HT-29 (cell line): ENCODE results near the gene CS. TPM values are rescaled to one million over a fixed set of nuclear protein-coding genes. Genes with fewer than 3 reads are reported as not detected.
"Not testable (repeated sequence)": the region's sequence is repeated elsewhere in the genome, so short reads cannot be mapped to it uniquely, and the experiment has no call there.

Experiments
- DNase-seq: peaks from one replicate; pipeline ENCODE4 v3.0.0-alpha.2; 2015; ENCODE audit warnings: low spot score
- total RNA-seq: library from RNA; depleted of rRNA; stranded (reverse); fragments of >200 nt; shearing (Covaris generic); gene quantifications from 2 replicates; pipeline ENCODE4 v1.2.3, GENCODE V29; 2014; rRNA removed

The CS gene
- 139 and 154 TPM in 2 replicates for total RNA-seq

DNA sequence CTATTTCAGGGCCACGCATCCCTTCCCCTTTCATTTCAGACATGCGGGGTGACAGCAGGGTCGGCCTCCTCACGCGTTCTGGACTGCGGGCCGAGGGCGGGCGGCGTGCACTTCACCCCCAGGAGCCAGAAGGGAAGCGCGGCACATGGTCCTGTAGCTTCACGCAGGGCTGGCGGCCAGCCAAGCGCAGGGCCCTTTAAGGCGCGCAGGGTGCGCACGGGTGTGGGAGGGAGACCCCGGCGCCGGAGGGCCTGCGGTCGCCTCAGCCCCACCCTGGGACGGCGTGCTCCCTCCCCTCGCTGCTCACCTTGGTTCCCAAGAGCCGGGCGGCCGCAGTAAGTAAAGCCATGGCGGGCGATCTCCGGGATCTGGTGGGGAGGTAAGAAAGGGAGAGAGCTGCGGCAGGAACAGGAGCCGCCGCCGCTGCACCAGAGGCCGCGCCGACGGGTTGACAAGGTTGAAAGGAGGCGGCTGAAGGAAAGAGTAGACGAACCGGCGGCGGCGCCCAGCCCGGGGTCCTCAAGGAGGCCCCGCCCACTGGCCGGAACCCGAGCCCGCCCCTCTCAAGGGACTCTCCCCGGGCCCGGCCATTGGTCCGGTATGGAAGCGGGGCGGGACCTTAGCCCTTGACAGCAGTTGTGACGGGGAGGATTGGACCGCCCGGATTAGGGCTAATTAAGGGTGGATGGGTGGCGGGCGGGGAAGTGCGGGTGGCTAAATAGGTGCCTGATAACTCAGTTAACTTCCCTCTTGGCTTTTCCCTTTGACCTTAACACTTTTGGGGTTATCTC is at the start of gene CS:
TSS of gene CS (minus strand) at position 478 of the 791 bp plus-strand sequence. CDS start at position 349, 129 bp downstream.
- DNase-seq = peak; percentile 98

DNA sequence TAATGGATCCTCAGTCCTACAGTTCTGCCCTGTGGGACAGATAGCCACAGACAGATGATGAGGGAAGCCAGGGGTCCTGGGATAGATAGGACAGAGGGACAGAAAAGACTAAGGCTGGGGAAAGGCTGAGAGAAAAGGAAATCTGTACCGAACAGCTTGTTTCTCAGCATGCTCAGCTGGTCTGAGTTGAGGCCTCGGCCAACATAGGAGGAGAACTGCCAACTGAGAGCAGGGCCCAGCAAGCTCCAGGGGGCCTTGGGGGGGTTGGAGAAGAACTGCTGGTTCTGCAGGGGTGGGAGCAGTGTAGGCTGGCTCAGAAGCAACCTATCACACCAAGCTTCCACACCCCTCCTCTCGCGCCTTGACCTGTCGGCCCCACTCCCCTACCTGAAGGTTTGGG is 48.6 kb upstream of the CS start:
- no peak for DNase-seq

DNA sequence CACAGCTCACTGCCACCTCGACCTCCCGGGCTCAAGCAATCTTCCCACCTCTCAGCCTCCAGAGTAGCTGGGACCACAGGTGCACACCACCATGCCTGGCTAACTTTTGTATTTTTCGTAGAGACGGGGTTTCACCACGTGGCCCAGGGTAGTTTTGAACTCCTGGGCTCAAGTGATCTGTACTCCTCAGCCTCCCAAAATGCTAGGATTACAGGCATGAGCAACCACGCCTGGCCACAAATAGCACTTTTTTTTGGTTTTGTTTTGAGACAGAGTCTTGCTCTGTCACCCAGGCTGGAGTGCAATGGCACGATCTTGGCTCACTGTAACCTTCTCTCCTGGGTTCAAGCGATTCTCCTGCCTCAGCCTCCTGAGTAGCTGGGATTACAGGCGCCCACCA is 47.1 kb upstream of the CS start:
- DNase-seq = not testable (repeated sequence)

DNA sequence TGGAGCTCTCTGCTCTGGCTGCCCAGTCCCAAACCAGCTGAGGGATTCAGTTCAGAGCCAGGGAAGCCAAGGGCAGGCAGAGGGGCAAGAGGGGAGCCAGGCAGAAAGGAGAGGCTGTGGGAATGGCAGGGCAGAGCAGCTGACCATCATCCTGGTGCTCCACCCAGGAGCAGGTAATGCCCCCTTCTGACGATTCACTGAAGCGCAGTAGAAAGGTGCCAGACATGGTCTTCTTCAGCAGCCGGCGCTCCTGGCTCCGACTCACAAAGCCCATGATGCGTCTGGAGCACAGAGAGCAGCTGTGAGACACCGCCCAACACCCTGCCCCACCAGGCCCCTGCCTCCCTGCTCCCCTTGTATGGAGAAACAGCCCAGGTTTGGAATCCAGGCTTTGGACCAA is 46.5 kb upstream of the CS start:
- DNase-seq = no peak

DNA sequence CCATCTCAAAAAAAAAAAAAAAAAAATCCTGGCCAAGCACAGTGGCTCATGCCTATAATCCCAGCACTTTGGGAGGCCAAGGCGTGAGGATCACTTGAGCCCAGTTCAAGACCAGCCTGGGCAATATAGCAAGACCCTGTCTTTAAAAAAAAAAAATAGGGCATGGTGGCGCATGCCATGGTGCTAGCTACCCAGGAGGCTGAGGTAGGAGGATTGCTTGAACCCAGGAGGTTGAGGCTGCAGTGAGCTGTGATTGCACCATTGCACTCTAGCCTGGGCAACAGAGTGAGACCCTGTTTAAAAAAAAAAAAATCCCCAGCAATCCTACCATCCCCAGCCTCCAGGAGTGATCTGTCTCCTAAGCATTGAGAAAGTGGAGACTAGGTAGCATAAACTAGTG is 42.2 kb upstream of the CS start:
- DNase-seq = not testable (repeated sequence)

DNA sequence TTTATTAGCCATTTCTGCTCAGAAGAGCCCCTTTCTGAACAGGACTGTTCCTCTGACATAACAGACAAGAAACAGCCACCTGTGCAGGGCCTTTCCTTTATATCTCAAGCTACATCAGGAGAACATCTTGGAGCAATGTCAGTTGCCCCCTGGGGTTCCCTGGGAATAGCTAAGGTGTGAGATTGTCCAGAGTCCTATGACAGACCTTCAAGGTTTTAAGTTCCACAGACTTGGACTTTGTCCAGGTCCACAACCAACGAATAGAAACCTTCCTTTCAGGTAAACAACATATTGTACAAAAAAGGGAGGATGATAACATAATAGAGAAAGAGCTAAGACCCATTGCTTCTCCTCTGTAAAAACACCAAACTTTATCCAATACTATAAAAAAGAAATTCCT is 41.5 kb upstream of the CS start:
- DNase-seq = no peak

DNA sequence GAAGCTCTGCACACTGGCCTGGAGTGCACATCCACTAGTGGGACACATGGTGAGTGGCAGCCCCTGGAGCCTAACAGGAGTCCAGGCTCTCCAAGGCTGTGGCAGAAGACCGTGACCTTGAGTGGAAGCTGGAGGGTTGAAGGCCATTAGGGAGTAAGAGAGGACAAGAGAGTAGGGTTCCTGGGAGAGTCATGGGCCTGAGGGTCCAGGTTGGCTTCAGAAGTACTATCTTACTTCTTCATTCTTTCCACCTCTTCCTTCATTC is 39.0 kb upstream of the CS start:
- DNase-seq = no peak

DNA sequence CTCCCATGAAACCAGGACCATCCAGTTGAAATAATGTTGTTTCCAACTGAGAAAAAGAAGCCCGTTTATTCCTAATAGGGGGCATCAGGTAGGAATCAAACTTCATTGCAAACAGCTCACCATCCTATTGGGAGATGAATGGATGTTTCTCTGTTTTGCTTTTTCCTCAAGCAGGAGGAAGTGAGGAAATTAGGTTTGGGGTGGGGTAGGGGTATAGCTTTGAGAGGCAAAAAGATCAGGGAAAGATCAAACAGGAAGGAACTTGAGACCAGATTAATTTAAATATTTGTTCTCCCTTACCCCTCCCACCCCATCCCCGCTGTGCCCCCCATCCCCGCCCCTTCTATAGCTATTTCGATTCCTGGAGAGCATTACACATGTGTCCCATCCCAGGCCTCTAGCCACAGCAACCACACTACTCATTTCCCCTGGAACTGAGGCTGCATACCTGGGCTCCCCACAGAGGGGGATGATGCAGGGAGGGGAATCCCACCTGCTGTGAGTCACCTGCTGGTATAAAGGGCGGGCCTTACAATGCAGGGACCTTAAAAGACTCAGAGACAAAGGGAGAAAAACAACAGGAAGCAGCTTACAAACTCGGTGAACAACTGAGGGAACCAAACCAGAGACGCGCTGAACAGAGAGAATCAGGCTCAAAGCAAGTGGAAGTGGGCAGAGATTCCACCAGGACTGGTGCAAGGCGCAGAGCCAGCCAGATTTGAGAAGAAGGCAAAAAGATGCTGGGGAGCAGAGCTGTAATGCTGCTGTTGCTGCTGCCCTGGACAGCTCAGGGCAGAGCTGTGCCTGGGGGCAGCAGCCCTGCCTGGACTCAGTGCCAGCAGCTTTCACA is 38.4 kb upstream of the CS start, which contains the start of gene IL23A:
TSS of gene IL23A (plus strand) at position 577 of the 850 bp plus-strand sequence. CDS start at position 738, 161 bp downstream.
- no peak for DNase-seq

DNA sequence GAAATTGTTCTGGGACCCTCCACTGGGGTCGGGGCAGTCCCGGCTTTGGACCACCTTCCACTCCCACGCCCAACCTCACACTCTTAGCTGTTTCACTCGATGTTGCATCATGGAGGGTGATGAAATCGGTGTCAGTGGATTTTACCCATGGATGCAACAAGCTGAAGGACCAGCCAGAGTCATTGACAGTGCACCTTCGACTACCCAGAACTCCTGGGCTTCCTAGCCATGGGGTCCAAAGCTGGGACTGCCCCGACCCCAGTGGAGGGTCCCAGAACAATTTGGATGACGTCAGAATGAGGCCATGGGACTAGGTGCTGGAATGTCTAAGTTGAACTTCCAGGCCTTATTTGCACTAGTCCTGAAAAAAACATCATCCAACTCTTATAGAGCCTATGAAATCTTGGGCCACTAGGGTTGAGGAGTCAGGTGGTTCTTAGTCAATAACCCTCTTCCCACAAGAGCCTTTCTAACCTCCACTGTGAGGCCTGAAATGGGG is 37.7 kb upstream of the CS start:
- no peak for DNase-seq

DNA sequence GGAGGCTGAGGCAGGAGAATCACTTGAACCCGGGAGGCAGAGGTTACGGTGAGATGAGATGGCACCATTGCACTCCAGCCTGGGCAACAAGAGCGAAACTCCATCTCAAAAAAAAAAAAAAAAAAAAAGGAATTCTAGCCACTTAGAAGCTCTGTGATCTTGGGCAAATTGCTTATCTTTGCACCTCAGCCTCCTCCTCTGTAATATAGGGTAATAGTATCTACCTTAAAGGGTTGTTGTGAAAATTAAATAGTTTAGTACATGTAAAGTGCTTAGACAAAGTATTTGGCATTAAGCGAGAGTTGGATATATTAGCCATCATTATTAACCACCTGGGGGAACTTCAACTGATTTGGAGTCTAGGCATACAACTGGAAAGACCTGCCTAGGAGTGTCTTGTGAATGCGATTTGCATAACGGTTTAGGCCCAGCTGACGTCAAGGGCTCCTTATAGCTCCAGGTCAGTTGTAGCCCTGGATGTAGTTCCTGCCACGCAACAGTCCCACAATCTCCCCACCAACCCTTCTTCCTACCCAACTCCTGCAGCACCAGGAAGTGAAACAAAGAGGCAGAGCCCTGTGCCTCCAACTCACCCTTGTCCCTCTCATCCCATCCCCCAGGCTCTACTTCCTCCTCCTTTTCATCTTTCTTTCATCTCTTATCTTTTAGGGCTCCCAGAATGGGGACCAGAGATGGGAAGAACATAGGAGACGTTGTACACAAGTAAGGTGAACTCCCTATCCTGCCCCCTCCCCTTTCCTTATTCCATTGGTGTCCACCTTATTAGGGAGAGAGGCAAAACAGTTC is 36.4 kb upstream of the CS start:
- no peak for DNase-seq

DNA sequence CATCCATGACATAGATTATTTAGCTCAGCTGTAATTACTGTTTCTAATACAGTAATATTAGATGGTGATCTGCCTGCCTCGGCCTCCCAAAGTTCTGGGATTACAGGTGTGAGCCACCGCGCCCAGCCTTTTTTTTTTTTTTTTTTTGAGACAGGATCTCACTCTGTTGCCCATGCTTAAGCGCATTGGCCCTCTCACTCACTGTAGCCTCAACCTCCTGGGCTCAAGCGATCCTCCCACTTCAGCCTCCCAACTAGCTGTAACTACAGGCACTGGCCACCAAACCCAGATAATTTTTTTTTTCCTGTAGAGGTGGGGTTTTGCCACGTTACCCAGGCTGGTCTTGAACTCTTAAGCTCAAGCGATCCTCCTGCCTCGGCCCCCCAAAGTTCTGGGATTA is 35.4 kb upstream of the CS start:
- not testable (repeated sequence) for DNase-seq

DNA sequence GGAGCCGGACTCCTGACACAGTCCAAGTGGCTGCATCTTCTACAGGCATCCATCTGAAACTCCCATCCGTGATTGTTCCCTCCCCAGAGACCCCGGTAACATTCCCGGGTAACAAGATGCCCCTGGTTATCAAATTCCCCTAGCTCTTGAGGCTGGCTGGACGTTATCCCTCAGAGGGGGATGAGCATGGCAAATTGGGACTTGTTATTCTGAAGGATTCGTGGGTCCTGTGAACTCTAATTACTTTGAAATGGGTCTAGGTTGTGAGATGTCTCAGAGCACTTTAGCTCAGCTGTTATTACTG is 34.3 kb upstream of the CS start:
- DNase-seq = no peak

DNA sequence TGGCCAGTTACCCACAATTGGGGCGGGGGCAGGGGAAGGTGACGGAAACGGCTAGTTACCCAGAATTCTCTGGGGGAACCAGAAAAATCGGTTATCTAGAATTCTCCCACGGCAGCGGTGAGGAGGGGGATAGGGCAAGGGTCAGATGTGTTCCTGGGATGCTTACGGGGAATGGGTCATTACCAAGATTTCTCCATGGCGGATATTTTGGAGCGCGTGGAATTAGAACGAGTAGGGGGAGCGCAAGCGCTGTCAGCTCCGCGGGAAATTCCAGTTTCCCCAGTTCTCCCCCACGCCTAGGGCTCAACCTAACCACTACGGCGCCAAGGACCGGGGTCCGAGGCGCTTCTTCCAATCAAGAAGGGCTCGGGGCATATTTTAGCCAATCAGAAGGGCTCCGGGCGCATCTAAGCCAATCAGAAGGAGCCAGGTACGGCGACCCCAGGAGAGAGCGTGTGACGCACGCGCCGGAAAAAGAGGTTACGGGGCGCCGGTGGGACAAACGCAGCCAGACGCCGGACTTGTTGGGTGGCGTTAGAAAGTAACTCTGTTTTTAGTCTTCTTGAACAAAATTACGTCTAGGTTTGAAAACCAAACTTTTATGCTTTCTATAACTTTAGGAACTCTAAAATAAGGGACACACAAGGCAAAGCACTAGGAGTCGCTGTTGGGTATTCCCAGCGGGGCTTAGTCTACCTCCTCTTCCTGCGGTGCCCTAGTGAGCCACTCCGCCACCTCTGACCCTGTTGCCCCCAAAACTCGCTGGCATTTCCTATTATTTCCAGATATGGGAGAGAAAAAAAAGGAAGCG is 33.8 kb upstream of the CS start, which contains the start of gene PAN2:
TSS of gene PAN2 (minus strand) at position 322 of the 811 bp plus-strand sequence. CDS start 906 bp downstream, outside the sequence.
- DNase-seq = peak; percentile 98

DNA sequence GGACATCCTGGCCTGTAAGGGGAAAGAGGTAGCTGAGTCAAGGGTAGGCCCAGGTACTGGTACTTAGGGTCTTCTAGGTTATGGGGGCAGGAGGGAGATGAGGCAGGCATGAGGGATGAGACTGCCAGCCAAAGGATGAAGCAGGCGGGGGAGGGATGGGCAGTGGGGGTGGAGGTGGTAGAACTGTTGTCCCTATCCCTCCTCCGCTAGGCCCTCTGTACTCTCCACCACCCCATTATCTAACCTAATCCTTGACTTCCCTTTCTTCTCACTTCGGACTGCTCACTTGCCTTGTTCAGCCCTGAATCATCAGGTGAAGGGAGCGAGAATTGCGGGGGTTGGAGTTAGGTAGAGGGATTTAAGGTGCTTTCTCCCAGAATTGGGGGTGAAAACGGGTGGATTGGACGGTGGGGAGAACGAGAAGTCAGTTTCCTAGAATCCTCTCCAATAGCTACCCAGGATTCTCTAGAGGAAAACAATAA is 33.1 kb upstream of the CS start:
- no peak for DNase-seq

DNA sequence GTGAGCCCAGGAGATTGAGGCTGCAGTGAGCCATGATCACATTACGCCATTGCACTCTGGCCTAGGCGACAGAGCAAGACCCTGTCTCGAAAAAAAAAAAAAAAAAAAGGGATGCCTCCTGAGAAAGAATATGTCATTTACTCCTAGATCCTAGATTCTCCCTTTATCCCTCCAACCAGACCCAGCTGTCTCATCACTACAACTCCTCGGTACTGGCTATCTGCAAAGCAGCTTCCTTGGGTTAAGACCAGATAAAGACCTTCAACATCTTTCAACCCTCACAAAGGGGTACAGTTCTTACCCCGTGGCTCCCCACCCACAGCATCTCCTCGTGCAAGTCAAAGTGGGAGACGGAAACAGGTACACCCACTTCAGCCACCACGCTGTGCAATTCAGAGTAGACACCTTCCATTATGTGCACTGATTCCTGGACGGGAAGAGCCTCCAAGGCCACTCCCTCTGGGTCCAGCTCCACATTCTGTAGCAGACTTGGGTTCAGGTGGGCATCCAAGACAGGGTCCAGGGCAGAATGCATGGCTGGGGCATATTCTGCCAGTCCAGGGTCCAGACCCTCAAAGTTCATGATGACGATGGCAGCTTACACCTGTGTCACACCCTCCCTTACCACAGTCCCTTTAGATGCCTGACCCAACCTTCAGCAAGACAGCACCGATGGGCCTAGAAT is 32.5 kb upstream of the CS start:
- no peak for DNase-seq

DNA sequence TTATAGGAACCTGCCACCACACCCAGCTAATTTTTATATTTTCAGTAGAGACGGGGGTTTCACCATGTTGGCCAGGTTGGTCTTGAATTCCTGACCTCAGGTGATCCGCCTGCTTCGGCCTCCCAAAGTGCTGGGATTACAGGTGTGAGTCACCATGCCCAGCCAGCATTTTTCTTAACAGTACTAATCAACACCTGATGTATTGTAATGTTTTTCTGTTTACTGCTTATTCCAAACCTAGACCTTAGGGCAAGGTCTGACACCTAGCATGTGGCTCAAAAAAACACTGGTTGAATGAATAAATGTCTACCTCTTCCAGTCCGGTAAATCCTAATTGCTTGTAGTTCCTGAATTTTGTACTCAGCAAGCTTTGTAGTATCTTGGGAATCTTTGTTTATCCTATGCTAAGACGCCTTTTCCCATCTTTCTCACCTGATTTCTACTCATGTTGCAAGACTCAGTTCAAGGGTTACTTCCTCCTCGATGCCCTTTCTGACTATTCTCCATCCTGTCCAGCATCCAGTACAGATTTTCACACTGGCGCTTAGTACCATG is 30.9 kb upstream of the CS start:
- DNase-seq = no peak

DNA sequence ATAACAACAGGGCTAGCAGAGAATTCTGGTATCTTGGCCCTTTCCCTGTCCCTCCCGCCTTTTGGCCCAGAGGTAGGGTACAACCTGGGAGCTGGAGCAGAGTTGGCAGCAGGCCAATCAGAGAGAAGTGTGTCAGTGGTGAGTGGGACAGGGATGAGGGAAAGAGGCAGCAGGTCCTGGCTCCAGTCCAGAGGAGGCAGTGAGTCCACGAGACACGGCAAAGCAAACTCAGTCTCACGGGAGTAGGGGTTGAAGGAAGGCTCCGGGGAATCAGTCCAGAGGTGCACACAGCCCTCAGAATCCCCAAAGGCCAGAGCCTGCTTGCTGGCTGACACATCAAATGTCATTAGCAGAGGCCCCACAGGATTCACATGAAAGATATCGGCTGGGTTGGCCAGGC is 26.4 kb upstream of the CS start:
- no peak for DNase-seq

DNA sequence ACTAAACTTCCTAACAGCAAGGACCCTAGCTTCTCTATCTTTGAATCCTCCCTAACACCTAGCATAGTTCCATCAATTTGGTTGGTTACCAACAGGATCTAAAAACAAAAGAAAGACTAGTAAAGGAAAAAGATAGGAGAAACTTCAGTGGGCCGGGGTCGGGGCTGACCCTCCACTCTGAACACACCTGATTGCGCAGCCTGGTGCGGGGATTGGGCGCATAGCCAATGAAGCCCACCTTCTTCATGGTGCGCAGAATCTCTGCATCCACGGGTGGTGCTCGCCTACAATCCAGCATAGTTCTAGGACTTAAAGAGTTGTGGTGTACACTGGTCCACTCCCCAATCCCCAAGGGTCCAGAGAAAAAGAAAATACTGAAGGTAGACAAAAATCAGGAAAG is 26.0 kb upstream of the CS start:
- DNase-seq = no peak

DNA sequence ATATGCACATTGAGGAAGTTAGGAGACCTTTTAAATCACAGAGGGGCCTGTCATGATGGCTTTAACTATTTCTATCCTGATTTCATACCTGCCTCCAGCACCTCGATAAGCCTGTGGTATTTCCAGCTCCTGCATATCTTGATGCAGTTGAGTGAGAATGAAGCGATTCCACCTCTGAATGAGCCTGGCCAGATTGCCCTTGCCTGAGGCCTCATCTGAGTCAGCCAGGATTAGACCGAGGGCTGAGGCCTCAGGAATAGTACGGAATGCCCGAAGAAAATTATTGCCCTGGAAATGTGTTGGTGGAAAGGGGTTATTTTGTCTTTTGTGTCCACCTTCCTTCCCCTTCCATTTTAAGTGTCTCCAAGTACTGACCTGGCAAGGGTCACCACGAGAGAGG is 24.1 kb upstream of the CS start:
- no peak for DNase-seq

DNA sequence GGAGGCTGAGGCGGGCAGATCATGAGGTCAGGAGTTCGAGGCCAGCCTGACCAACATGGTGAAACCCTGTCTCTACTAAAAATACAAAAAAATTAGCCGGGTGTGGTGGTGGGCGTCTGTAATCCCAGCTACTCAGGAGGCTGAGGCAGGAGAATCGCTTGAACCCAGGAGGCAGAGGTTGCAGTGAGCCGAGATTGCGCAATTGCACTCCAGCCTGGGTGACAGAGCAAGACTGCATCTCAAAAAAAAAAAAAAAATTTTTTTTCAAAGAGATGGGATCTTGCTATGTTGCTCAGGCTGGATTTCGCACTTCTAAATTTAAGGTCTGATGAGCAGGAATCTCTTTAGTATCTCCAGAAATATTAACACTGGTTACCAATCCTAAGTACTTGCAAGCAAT is 21.5 kb upstream of the CS start:
- not testable (repeated sequence) for DNase-seq
